ENCODE results near the gene CCT8.

The CCT8 gene

DNA sequence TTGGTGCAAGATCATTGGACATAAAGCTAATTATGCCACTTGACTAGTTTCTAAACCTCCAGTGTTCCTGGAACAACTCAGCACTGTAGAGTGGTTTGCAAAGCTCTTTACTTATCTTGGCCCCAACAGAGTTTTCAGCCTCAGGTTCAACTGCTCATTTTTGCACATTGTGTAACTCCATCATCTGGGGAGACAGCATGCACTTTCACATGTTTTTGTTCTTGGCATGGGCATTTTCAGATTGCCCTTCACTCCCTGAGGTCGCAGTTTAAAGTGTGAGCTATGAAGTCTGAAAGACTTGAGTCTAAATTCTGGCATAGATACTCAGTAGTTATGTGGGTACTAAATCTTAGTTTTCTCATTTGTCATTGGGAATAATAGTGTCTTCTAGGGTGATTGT is 43.9 kb downstream of the CCT8 start:
- H3K4me3 ChIP-seq (ENCODE audit: low read depth, low read length) = no peak overlapping the region
- TF ChIP-seq, protein P1, sequence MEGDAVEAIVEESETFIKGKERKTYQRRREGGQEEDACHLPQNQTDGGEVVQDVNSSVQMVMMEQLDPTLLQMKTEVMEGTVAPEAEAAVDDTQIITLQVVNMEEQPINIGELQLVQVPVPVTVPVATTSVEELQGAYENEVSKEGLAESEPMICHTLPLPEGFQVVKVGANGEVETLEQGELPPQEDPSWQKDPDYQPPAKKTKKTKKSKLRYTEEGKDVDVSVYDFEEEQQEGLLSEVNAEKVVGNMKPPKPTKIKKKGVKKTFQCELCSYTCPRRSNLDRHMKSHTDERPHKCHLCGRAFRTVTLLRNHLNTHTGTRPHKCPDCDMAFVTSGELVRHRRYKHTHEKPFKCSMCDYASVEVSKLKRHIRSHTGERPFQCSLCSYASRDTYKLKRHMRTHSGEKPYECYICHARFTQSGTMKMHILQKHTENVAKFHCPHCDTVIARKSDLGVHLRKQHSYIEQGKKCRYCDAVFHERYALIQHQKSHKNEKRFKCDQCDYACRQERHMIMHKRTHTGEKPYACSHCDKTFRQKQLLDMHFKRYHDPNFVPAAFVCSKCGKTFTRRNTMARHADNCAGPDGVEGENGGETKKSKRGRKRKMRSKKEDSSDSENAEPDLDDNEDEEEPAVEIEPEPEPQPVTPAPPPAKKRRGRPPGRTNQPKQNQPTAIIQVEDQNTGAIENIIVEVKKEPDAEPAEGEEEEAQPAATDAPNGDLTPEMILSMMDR (IDR thresholded peaks at IDR 0.05; ENCODE audit: low read depth, low read length) = no peak
- TF ChIP-seq MYC (IDR thresholded peaks at IDR 0.05; ENCODE audit: low read depth, low read length) = no peak
- no peak for TF ChIP-seq POLR2A (IDR thresholded peaks at IDR 0.05; ENCODE audit: extremely low read depth, insufficient read length)
- TF ChIP-seq, protein P2, sequence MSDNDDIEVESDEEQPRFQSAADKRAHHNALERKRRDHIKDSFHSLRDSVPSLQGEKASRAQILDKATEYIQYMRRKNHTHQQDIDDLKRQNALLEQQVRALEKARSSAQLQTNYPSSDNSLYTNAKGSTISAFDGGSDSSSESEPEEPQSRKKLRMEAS (IDR thresholded peaks at IDR 0.05; ENCODE audit: low read depth, low read length) = no peak
- no peak for DNase-seq (ENCODE audit: low read depth)

DNA sequence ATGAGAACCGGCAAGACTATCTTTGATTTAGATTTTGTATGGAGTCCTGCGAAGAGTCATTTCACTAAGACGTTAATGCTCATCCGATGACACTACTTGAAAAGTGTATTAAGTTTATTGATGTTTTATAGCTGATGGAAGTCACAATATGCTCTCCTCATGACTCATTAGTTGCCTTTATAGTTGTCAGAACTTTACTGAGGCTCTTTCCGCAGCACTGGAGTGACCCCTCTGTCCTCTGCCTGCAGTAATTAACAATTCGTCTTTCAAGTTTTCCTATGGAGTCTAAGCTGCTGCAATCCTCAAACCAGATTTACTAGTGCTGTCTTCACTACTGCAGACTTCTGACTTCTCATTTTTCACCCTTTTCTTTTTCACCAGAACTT is 48.1 kb downstream of the CCT8 start:
- TF ChIP-seq, protein P2 (IDR thresholded peaks at IDR 0.05; ENCODE audit: low read depth, low read length) = no peak
- no peak for TF ChIP-seq POLR2A (IDR thresholded peaks at IDR 0.05; ENCODE audit: extremely low read depth, insufficient read length)
- TF ChIP-seq, protein P1 (IDR thresholded peaks at IDR 0.05; ENCODE audit: low read depth, low read length) = no peak
- no peak for TF ChIP-seq MYC (IDR thresholded peaks at IDR 0.05; ENCODE audit: low read depth, low read length)
- DNase-seq (ENCODE audit: low read depth) = peak; percentile 31
- H3K4me3 ChIP-seq (ENCODE audit: low read depth, low read length) = peak overlapping the region; percentile 100

DNA sequence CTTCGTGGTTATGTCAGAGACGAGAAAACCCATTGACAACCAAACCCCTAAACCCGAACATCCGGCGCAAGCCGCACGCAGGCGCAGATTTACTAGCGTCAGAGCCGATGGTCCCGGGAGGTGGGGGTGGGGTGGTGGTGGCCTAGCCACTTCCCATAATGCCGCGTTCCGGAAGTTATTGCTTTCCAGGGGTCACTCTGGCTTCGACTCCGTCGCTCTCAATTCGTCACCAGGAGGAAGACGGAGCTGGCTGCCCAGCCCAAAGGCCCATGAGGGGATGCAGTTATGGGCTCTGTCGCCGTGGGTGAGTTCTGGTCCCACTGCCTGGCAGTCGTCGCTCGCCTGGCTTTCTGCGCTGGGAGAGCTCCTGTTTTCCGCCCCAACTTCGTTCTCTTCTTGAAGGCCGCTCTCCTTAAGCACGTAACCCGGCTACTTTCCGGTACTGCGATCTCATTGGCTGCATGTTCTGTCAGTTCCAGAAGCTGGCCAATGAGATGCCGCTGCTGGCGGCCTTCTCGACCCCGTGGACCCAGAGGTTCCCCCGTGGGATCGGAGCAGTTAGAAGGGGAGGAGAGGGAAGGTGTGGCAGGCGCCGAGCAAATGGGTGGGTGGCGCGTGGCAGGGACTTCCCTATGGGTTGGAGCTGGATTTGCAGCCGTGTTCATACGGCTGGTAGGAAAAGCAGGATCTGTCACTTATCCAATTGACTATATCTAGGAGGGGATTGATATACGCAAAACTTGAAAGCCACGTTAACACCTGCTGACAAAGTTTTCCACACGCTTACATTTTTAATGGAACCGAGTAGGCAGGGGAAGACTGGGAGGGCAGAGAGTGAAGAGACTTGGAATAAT is 48.7 kb downstream of the CCT8 start, which contains the start of gene USP16:
Gene USP16, plus strand, starts transcription at position 195 of the 854 bp plus-strand sequence. CDS start 3,246 bp downstream, outside the sequence.
- TF ChIP-seq POLR2A (IDR thresholded peaks at IDR 0.05; ENCODE audit: extremely low read depth, insufficient read length) (peak; percentile 61), MYC (IDR thresholded peaks at IDR 0.05; ENCODE audit: low read depth, low read length) (peak; percentile 89)
- TF ChIP-seq, protein P2 (IDR thresholded peaks at IDR 0.05; ENCODE audit: low read depth, low read length) = peak; percentile 83
- TF ChIP-seq, protein P1 (IDR thresholded peaks at IDR 0.05; ENCODE audit: low read depth, low read length) = no peak
- DNase-seq (ENCODE audit: low read depth) = peak; percentile 98
- H3K4me3 ChIP-seq (ENCODE audit: low read depth, low read length) = peak within 1 kb of the TSS; percentile 100

DNA sequence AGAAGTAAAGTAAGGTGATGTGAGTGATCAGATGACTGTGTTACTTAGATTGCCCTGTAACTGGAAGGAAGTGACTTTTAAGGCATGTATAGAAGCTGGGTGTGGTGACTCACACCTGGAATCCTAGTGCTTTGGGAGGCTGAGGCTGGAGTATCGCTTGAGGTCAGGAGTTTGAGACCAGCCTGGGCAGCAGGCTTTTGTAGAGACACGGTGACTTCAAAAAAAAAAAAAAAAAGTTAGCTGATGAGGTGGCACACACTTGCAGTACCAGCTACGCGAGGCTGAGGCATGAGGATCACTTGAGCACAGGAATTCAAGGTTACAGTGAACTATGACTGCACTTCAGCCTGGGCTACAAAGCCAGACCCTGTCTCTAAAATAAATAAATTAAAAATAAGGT is 51.3 kb downstream of the CCT8 start:
- TF ChIP-seq, protein P2 (IDR thresholded peaks at IDR 0.05; ENCODE audit: low read depth, low read length) = no peak
- TF ChIP-seq, protein P1 (IDR thresholded peaks at IDR 0.05; ENCODE audit: low read depth, low read length) = no peak
- no peak for TF ChIP-seq POLR2A (IDR thresholded peaks at IDR 0.05; ENCODE audit: extremely low read depth, insufficient read length)
- TF ChIP-seq MYC (IDR thresholded peaks at IDR 0.05; ENCODE audit: low read depth, low read length) = no peak
- DNase-seq (ENCODE audit: low read depth) = peak; percentile 15
- no peak overlapping the region for H3K4me3 ChIP-seq (ENCODE audit: low read depth, low read length)

DNA sequence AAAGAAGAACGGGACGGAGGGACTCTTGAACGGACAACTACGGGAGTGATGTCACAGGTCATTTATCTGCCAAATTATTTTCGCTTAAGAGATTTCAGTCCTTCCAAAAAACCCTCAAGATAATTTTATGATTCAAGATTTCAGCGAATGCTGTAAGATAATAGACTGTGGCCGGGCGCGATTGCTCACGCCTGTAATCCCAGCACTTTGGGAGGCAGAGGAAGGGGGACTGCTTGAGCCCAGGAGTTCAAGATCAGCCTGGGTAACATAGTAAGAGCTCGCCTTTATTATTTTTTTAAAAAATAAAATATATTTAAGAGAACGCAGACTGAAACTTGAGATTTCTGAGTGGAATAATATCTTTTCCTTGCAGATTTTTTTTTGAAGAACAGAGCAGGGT is 54.9 kb downstream of the CCT8 start:
- TF ChIP-seq MYC (IDR thresholded peaks at IDR 0.05; ENCODE audit: low read depth, low read length) (no peak), POLR2A (IDR thresholded peaks at IDR 0.05; ENCODE audit: extremely low read depth, insufficient read length) (no peak)
- TF ChIP-seq, protein P1 (IDR thresholded peaks at IDR 0.05; ENCODE audit: low read depth, low read length) = no peak
- TF ChIP-seq, protein P2 (IDR thresholded peaks at IDR 0.05; ENCODE audit: low read depth, low read length) = no peak
- DNase-seq (ENCODE audit: low read depth) = peak; percentile 19
- H3K4me3 ChIP-seq (ENCODE audit: low read depth, low read length) = peak overlapping the region; percentile 79

All from NB4 (cell line).